Measurements from ENCODE around the gene NDUFS1.
"Not testable (repeated sequence)": the region's sequence is repeated elsewhere in the genome, so short reads cannot be mapped to it uniquely, and the experiment has no call there.

Gene NDUFS1

GRCh38 chr2:206098471-206098870 lies 60.8 kb downstream of the NDUFS1 start:
- DNase-seq (ENCODE audit: low spot score): no peak

- DNase-seq (ENCODE audit: low spot score): no peak
These were observed 62.4 kb downstream of the NDUFS1 start for GRCh38 chr2:206096876-206097275.

- DNase-seq (ENCODE audit: low spot score): no peak
These were observed 63.5 kb downstream of the NDUFS1 start for GRCh38 chr2:206095536-206096332.

GRCh38 chr2:206092297-206092696 lies 66.9 kb downstream of the NDUFS1 start:
- no peak for DNase-seq (ENCODE audit: low spot score)

GRCh38 chr2:206088248-206088647 lies 71.0 kb downstream of the NDUFS1 start:
- DNase-seq (ENCODE audit: low spot score): no peak

GRCh38 chr2:206086716-206087350 lies 72.4 kb downstream of the NDUFS1 start:
- DNase-seq (ENCODE audit: low spot score): no peak

- peak; percentile 79 for DNase-seq (ENCODE audit: low spot score)
These were observed 73.3 kb downstream of the NDUFS1 start, which contains the start of gene INO80D for GRCh38 chr2:206085742-206086445. Gene INO80D, minus strand, starts transcription at chr2:206086174. Its CDS starts 23,158 bp downstream, at chr2:206063016.

- peak; percentile 60 for DNase-seq (ENCODE audit: low spot score)
These were observed 74.1 kb downstream of the NDUFS1 start for GRCh38 chr2:206084870-206085741.

- peak; percentile 18 for DNase-seq (ENCODE audit: low spot score)
These were observed 74.8 kb downstream of the NDUFS1 start for GRCh38 chr2:206084439-206084869.

- peak; percentile 14 for DNase-seq (ENCODE audit: low spot score)
These were observed 75.4 kb downstream of the NDUFS1 start for GRCh38 chr2:206083602-206084438.

GRCh38 chr2:206082298-206082843 lies 76.9 kb downstream of the NDUFS1 start:
- no peak for DNase-seq (ENCODE audit: low spot score)

GRCh38 chr2:206080927-206081326 lies 78.3 kb downstream of the NDUFS1 start:
- DNase-seq (ENCODE audit: low spot score): no peak

- no peak for DNase-seq (ENCODE audit: low spot score)
These were observed 79.4 kb downstream of the NDUFS1 start for GRCh38 chr2:206079699-206080465.

- DNase-seq (ENCODE audit: low spot score): not testable (repeated sequence)
These were observed 81.4 kb downstream of the NDUFS1 start for GRCh38 chr2:206077879-206078278.

GRCh38 chr2:206075113-206075512 lies 84.1 kb downstream of the NDUFS1 start:
- DNase-seq (ENCODE audit: low spot score): no peak

GRCh38 chr2:206071807-206072206 lies 87.4 kb downstream of the NDUFS1 start:
- no peak for DNase-seq (ENCODE audit: low spot score)

GRCh38 chr2:206069417-206069816 lies 89.8 kb downstream of the NDUFS1 start:
- no peak for DNase-seq (ENCODE audit: low spot score)

- DNase-seq (ENCODE audit: low spot score): no peak
These were observed 91.0 kb downstream of the NDUFS1 start for GRCh38 chr2:206068207-206068606.
